HG03066 (cell line): ENCODE results near the gene NOVA1.

Experiments used
- ATAC-seq: cut with Tn5 transposase; IDR thresholded peaks from one replicate; pipeline ENCODE4 v1.9.1; 2021; ENCODE audit warnings: low read depth; ENCODE audit not compliant: unreplicated experiment

NOVA1 gene

GRCh38 chr14:26594148-26594547 lies 3.7 kb downstream of the NOVA1 start:
- no peak for ATAC-seq

GRCh38 chr14:26593357-26593756 lies 4.5 kb downstream of the NOVA1 start:
- ATAC-seq: no peak

- ATAC-seq: no peak
Measured at GRCh38 chr14:26589925-26590324, 7.9 kb downstream of the NOVA1 start.

- ATAC-seq: no peak
Measured at GRCh38 chr14:26577711-26578110, 20.1 kb downstream of the NOVA1 start.

GRCh38 chr14:26554069-26554772 lies 43.6 kb downstream of the NOVA1 start:
- ATAC-seq: no peak

GRCh38 chr14:26549571-26549970 lies 48.3 kb downstream of the NOVA1 start:
- no peak for ATAC-seq

- no peak for ATAC-seq
Measured at GRCh38 chr14:26548406-26548805, 49.4 kb downstream of the NOVA1 start.

- ATAC-seq: no peak
Measured at GRCh38 chr14:26538176-26538575, 59.7 kb downstream of the NOVA1 start.

- no peak for ATAC-seq
Measured at GRCh38 chr14:26531894-26532293, 65.9 kb downstream of the NOVA1 start.

GRCh38 chr14:26528415-26529182 lies 69.2 kb downstream of the NOVA1 start:
- ATAC-seq: no peak

GRCh38 chr14:26527095-26527494 lies 70.7 kb downstream of the NOVA1 start:
- no peak for ATAC-seq

- no peak for ATAC-seq
Measured at GRCh38 chr14:26526137-26526536, 71.7 kb downstream of the NOVA1 start.

- no peak for ATAC-seq
Measured at GRCh38 chr14:26525085-26525484, 72.7 kb downstream of the NOVA1 start.

GRCh38 chr14:26522967-26523366 lies 74.9 kb downstream of the NOVA1 start:
- ATAC-seq: no peak

GRCh38 chr14:26517771-26518170 lies 80.1 kb downstream of the NOVA1 start:
- no peak for ATAC-seq

- ATAC-seq: no peak
Measured at GRCh38 chr14:26500028-26500427, 97.8 kb downstream of the NOVA1 start.

- no peak for ATAC-seq
Measured at GRCh38 chr14:26499546-26499945, 98.3 kb downstream of the NOVA1 start.

GRCh38 chr14:26486922-26487321 lies 110.9 kb downstream of the NOVA1 start:
- ATAC-seq: no peak

GRCh38 chr14:26484562-26484961 lies 113.3 kb downstream of the NOVA1 start:
- ATAC-seq: no peak

GRCh38 chr14:26478967-26479366 lies 118.9 kb downstream of the NOVA1 start:
- ATAC-seq: no peak

- ATAC-seq: no peak
Measured at GRCh38 chr14:26466862-26467261, 131.0 kb downstream of the NOVA1 start.

GRCh38 chr14:26463136-26463535 lies 134.7 kb downstream of the NOVA1 start:
- no peak for ATAC-seq
